HG03575 (cell line): ENCODE results near the gene EMC1.
"Not testable (repeated sequence)": the region's sequence is repeated elsewhere in the genome, so short reads cannot be mapped to it uniquely, and the experiment has no call there.

Experiments
- ATAC-seq: cut with Tn5 transposase; IDR thresholded peaks from one replicate; pipeline ENCODE4 v1.9.1; 2021; ENCODE audit not compliant: unreplicated experiment, insufficient number of reproducible peaks, low FRiP score; ENCODE audit errors: extremely low read depth

Gene EMC1

GRCh38 chr1:19199329-19199968 is 51.9 kb downstream of the EMC1 start:
- ATAC-seq = no peak

- no peak for ATAC-seq
Measured at GRCh38 chr1:19198820-19199219, 52.5 kb downstream of the EMC1 start.

- ATAC-seq = no peak
Measured at GRCh38 chr1:19197845-19198244, 53.5 kb downstream of the EMC1 start.

GRCh38 chr1:19196331-19196730 is 55.0 kb downstream of the EMC1 start:
- ATAC-seq = no peak

- ATAC-seq = no peak
Measured at GRCh38 chr1:19193004-19193403, 58.3 kb downstream of the EMC1 start.

GRCh38 chr1:19191811-19192210 is 59.5 kb downstream of the EMC1 start:
- ATAC-seq = no peak

DNA sequence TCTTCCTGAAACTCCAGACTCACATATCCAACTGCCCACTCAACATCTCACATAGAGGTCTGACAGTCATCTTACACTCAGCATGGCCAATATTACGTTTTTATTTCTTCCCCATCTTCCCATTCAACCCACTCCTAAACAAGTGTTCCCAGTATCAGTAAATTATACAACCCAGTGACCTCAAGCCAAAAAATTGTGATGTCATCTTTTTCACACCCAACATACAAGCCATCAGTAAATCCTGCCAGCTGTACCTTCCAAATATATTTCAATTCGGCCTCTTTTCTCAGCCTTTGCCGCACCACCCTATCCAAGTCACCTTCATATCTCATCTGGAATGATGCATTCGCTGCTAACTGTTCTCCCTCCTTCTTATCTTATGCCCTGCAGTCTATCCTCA is 60.9 kb downstream of the EMC1 start:
- ATAC-seq = no peak

DNA sequence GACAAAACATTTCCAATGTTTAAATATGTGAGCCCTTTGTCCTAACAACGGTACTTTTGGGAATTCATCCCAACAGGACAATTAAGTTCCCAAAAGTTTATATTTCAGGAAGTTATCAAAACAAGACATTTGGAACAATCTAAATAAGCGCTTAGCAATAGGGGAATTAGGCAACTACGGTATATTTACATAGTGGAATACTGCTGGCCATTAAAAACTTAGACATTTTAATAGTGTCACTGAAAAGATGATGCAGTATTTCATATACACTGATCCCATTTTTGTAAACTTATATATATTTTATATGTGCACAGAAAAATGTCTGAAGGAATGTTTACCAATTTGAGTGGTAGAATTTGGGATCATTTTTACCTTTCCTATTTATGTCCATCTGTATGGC is 62.1 kb downstream of the EMC1 start:
- no peak for ATAC-seq

- no peak for ATAC-seq
Measured at GRCh38 chr1:19187852-19188251, 63.5 kb downstream of the EMC1 start.

DNA sequence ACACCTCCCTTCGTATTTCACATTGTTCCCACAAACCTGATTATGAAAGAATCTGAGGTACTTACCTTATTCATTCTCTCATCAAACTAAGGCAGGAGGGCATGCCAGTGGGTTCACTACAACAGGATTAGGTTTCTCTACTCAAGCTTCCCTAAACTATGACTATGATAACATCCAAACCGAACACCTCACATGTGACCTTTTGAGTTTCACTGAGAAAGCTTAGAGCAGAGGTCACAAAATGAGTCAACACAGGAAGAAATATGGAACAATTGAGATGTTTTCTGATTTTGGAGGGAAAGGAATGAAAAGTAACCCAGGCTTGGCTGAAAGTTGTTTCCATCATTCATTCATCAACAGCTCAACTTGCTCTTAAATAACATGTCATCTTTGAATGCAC is 65.3 kb downstream of the EMC1 start:
- ATAC-seq = no peak

- no peak for ATAC-seq
Measured at GRCh38 chr1:19182223-19182622, 69.1 kb downstream of the EMC1 start.

- not testable (repeated sequence) for ATAC-seq
Measured at GRCh38 chr1:19180265-19180657, 71.1 kb downstream of the EMC1 start.

DNA sequence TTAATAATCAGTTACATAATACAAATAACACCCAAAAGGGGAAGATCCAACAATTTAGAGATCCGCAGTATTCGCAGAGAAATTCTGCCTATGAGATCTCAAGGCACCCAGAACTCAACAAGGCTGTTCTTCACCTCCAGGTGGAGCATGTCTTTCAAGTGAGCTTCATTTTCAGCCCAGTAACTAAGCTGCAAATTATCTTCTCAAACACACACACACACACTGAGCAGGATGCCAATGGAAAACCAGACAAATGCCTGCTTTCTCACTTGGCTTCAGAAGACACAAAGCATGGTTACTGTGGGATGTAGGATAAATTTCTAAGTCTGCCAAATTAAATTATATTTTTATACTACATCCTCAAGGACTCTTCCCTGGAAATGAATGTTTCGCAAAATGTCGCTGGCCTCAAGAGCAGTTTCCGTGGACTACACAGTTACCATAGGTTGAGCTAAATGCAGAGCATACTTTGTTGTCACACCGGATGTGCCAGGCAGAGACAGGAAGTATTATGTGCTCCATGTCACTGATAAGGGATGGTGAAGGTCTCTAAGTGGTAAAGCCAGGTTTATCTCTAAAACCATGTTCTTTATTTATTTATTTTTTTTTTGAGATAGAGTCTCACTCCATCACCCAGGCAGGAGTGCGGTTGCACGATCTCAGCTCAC is 71.6 kb downstream of the EMC1 start:
- ATAC-seq = no peak

- no peak for ATAC-seq
Measured at GRCh38 chr1:19178734-19179398, 72.5 kb downstream of the EMC1 start.

- no peak for ATAC-seq
Measured at GRCh38 chr1:19177811-19178210, 73.5 kb downstream of the EMC1 start.

GRCh38 chr1:19169642-19170041 is 81.7 kb downstream of the EMC1 start:
- no peak for ATAC-seq

- no peak for ATAC-seq
Measured at GRCh38 chr1:19167140-19167539, 84.2 kb downstream of the EMC1 start.

- ATAC-seq = no peak
Measured at GRCh38 chr1:19166066-19166465, 85.3 kb downstream of the EMC1 start.
